ENCODE measurements around the gene PITHD1. TPM values are rescaled to one million over a fixed set of nuclear protein-coding genes. Genes with fewer than 3 reads are reported as not detected.

The PITHD1 gene
- total and polyA plus RNA-seq, 2 of the 8 experiments (the other 6 are each of a cell fraction or from before 2014, with no cell fraction given), result 67.4 to 68.8 TPM

DNA sequence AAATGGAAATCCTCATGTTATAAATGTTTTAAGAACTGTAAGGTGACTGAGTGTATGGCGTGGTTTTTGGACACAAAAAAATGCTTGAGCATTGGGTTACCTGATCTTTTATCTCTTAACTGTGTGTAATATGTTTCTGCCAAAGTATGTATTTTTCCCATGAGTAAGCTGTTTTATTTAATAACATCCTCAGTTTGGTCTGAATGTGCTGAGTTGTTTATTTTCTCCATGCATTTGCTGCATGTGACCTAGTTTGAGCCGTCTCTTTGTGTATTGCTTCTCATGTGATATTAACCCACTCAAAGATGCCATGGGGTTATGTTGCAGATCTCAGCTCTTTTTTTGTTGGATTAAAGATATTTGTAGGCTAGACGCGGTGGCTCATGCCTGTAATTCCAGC is 6.6 kb downstream of the PITHD1 start:
- no peak overlapping the region for H2BK12ac ChIP-seq (ENCODE audit: low read depth, low read length)
- no peak overlapping the region for H2BK120ac ChIP-seq (replicated peaks; ENCODE audit: low read depth, low read length)
- no peak overlapping the region for H4K5ac ChIP-seq (ENCODE audit: insufficient read length, low read depth, low read length)
- no peaks in the 10 kb centered on the region for H3K4me1 ChIP-seq (replicated peaks in 1 of 4; ENCODE audit: control insufficient read depth in 3 of 4, insufficient read depth in 4 of 4, low read length in 3 of 4)
- H3K14ac ChIP-seq (ENCODE audit: insufficient read length), result no peak overlapping the region
- H3K79me1 ChIP-seq (ENCODE audit: low read depth, low read length), result no peaks in the 10 kb centered on the region; the same call in 1 of the 2 replicates
- H3K36me3 ChIP-seq (ENCODE audit: control insufficient read depth in 2 of 4, insufficient read depth in 4 of 4, low read length in 3 of 4), result peaks cover 13 to 34% (median 28%) of the 10 kb centered on the region in 4 experiments
- peaks cover 0 to 3% of the 10 kb centered on the region in 2 experiments for H4K20me1 ChIP-seq (replicated peaks in 1 of 2; ENCODE audit: control insufficient read depth in 1 of 2, insufficient read depth in 2 of 2, low read length in 2 of 2)
- H3K4ac ChIP-seq (replicated peaks; ENCODE audit: insufficient read length, low read depth, low read length), result no peak overlapping the region
- FAIRE-seq (no peak), DNase-seq (ENCODE audit: low read depth in 1 of 2, low spot score in 2 of 2) (no peak)
- no peak overlapping the region for H3K56ac ChIP-seq (replicated peaks; ENCODE audit: insufficient read length, low read depth, low read length)
- no peak overlapping the region for H2BK15ac ChIP-seq (ENCODE audit: low read length)
- H3K4me3 ChIP-seq (ENCODE audit: extremely low read depth in 1 of 4, insufficient read depth in 2 of 4, low read depth in 3 of 4, low read length in 4 of 4), result no peak overlapping the region
- TF ChIP-seq SIRT6 (IDR thresholded peaks at IDR 0.05; ENCODE audit: low read length), result no peak
- TF ChIP-seq TAF1 (IDR thresholded peaks at IDR 0.05; ENCODE audit: low read depth, low read length), result no peak
- TF ChIP-seq FOSL1 (IDR thresholded peaks at IDR 0.05; ENCODE audit: insufficient read depth, low read depth, low read length), result no peak
- no peak for TF ChIP-seq SP4 (IDR thresholded peaks at IDR 0.05; ENCODE audit: low read length)
- no peak for TF ChIP-seq SIX5 (IDR thresholded peaks at IDR 0.05; ENCODE audit: low read depth, low read length)
- TF ChIP-seq PHF8 (conservative IDR thresholded peaks at IDR 0.05; ENCODE audit: low read depth, low read length), result no peak
- no peak for TF ChIP-seq NANOG (IDR thresholded peaks at IDR 0.05; ENCODE audit: insufficient read depth, low read depth, low read length, poor library complexity, severe bottlenecking)
- H2BK5ac ChIP-seq (ENCODE audit: low read depth, low read length), result no peak overlapping the region
- H3K79me2 ChIP-seq (ENCODE audit: control insufficient read depth in 1 of 2, insufficient read depth in 2 of 2, low read length in 2 of 2), result peaks cover 0 to 10% of the 10 kb centered on the region in 2 experiments; a peak in 2 of 4 replicates
- 90% methylated on average over 4 of the region's 4 CpGs; no CpG with 5 or more reads in 1 of the 2 experiments for WGBS, 2 experiments (ENCODE audit: extremely low coverage in 1 of 2, insufficient coverage in 1 of 2, insufficient read length in 1 of 2, insufficient replicate concordance in 2 of 2, low coverage in 1 of 2, low lambda C conversion rate in 2 of 2, missing lambda C conversion rate in 1 of 2)
- H3K4me2 ChIP-seq (ENCODE audit: insufficient read depth in 1 of 2, low read depth in 2 of 2, low read length in 2 of 2), result no peak overlapping the region
- no peaks in the 10 kb centered on the region for H3K23me2 ChIP-seq (ENCODE audit: low read depth, low read length)
- no peaks in the 10 kb centered on the region for H3K27me3 ChIP-seq (replicated peaks in 1 of 4; ENCODE audit: control insufficient read depth in 3 of 4, extremely low read depth in 1 of 4, insufficient read depth in 3 of 4, low read length in 3 of 4)
- CTCF ChIA-PET (ENCODE audit: partially characterized antibody), result interaction anchor here (0.6 to 2.2 kb wide), 3 partner anchors 13 to 254 kb away, joined by 3 to 7 read pairs (median 3); no protein-coding TSS in a partner anchor
- no peak overlapping the region for H3K9ac ChIP-seq (replicated peaks in 1 of 4; ENCODE audit: extremely low read depth in 1 of 4, low read depth in 3 of 4, low read length in 3 of 4)
- no peak overlapping the region for H2BK20ac ChIP-seq (ENCODE audit: low read length)
- no peak overlapping the region for H3K18ac ChIP-seq (ENCODE audit: extremely low read depth, low read length)
- H2AK5ac ChIP-seq (ENCODE audit: low read depth, low read length), result no peak overlapping the region
- no peak overlapping the region for H4K91ac ChIP-seq (replicated peaks; ENCODE audit: insufficient read length, low read length)
- no peak overlapping the region for H2AFZ ChIP-seq (ENCODE audit: low read length)
- H3K9me3 ChIP-seq (ENCODE audit: insufficient read depth in 2 of 2, low read depth in 1 of 2, low read length in 1 of 2), result no peaks in the 10 kb centered on the region
- POLR2A ChIA-PET (ENCODE audit: partially characterized antibody), result interaction anchor here (12.5 kb wide), 1 partner anchor 11 kb away, joined by 192 read pairs; the partner anchor contains the start of genes GALE and LYPLA2
- H4K8ac ChIP-seq (ENCODE audit: extremely low read depth, insufficient read depth, low read length), result no peak overlapping the region
- H3K27ac ChIP-seq (ENCODE audit: low read depth, low read length), result no peak overlapping the region
- H3K23ac ChIP-seq (ENCODE audit: insufficient read length), result no peak overlapping the region
